Gastrocnemius medialis (tissue), 4 donors: ENCODE measurements around the gene RFC1.

Source experiments
- CTCF ChIP-seq, 5 experiments: fragments of 450-650 bp in 3 of 5; fragments of 200-600 bp in 2 of 5; sonication (generic) in 2 of 5; IDR thresholded peaks in 4 of 5; conservative IDR thresholded peaks in 1 of 5; 1 replicate in 4 of 5; 2 replicates in 1 of 5; pipeline ENCODE4 v1.5.1; 2016 to 2019; ENCODE audit warnings: antibody characterized with exemption in 5 of 5, mild to moderate bottlenecking in 3 of 5, moderate library complexity in 3 of 5
- POLR2A ChIP-seq, 2 donors: fragments of 450-650 bp; IDR thresholded peaks; one replicate each; pipeline ENCODE4 v1.6.1; 2017; ENCODE audit warnings: antibody characterized with exemption in 2 of 2, mild to moderate bottlenecking in 2 of 2, moderate library complexity in 2 of 2

GRCh38 chr4:39365830-39366771 is at the start of gene RFC1:
- peak in 1 of 2 donors; percentile 13 for TF ChIP-seq POLR2A (IDR thresholded peaks at IDR 0.05)
- no peak for TF ChIP-seq CTCF (IDR thresholded peaks at IDR 0.05 in 4 of 5, conservative IDR thresholded peaks at IDR 0.05 in 1 of 5)
